Small intestine (tissue), 7 donors: ENCODE results near the gene SMIM38. TPM values are rescaled to one million over a fixed set of nuclear protein-coding genes. Genes with fewer than 3 reads are reported as not detected.

Experiments used
- DNase-seq, 2 donors: peaks; one replicate each; pipeline versions ENCODE4 v3.0.0 to v3.0.0-alpha.2; 2013
- FAIRE-seq: peaks from 2 replicates; lab custom pipeline; 2012; peaks lifted over from hg19 to GRCh38; lab: Jason Lieb, UNC
- H3K27ac ChIP-seq, 3 donors: one replicate each; pipeline ENCODE4 v1.5.1; 2013; ENCODE audit warnings: low read length in 2 of 3, mild to moderate bottlenecking in 2 of 3, control low read depth in 1 of 3, inconsistent platforms in 1 of 3, low read depth in 1 of 3, moderate library complexity in 1 of 3
- H3K27me3 ChIP-seq, 3 donors: one replicate each; pipeline ENCODE4 v1.6.1; 2013; ENCODE audit warnings: low read length in 3 of 3, inconsistent platforms in 1 of 3; ENCODE audit not compliant: control insufficient read depth in 3 of 3, insufficient read depth in 3 of 3
- H3K36me3 ChIP-seq, 3 donors: one replicate each; pipeline ENCODE4 v1.6.1; 2013; ENCODE audit warnings: low read length in 3 of 3, inconsistent platforms in 1 of 3, low read depth in 1 of 3, mild to moderate bottlenecking in 1 of 3, moderate library complexity in 1 of 3; ENCODE audit not compliant: control insufficient read depth in 3 of 3, insufficient read depth in 2 of 3
- H3K4me1 ChIP-seq, 3 donors: one replicate each; pipeline ENCODE4 v1.6.1; 2013; ENCODE audit warnings: low read length in 2 of 3, inconsistent platforms in 1 of 3, low read depth in 1 of 3, mild to moderate bottlenecking in 1 of 3, moderate library complexity in 1 of 3; ENCODE audit not compliant: control insufficient read depth in 3 of 3, insufficient read depth in 2 of 3
- H3K4me3 ChIP-seq, 3 donors: one replicate each; pipeline ENCODE4 v1.5.1; 2013; ENCODE audit warnings: low read length in 3 of 3, control low read depth in 1 of 3, inconsistent platforms in 1 of 3, low read depth in 1 of 3, mild to moderate bottlenecking in 1 of 3, moderate library complexity in 1 of 3
- H3K9me3 ChIP-seq, 2 donors: one replicate each; pipeline ENCODE4 v1.6.1; 2013; ENCODE audit warnings: low read depth in 1 of 2, low read length in 1 of 2; ENCODE audit not compliant: control insufficient read depth in 2 of 2, insufficient read depth in 1 of 2
- whole genome bisulfite sequencing, 3 donors: extraction: QIAGEN DNeasy Blood & Tissue Kit; methylation state at CpG; one replicate each; pipeline ENCODE4 v1.1.7; 2013; 5-methylcytosine and 5-hydroxymethylcytosine counted together
- polyA plus RNA-seq, 4 donors: library from polyadenylated mRNA; stranded (reverse) in 3 of 4; unstranded in 1 of 4; fragments of 200-250 nt in 3 of 4; fragments of 120-200 nt in 1 of 4; gene quantifications; one replicate each; pipeline versions ENCODE4 v1.2.1 to v1.2.3, GENCODE V29; 2013
- donor health status: healthy with polysubstance abuse.
- donor health status: control.
- donor health status: control.
- donor health status: Bipolar disorder and iron deficiency.
- donor health status: healthy.

Gene SMIM38
- polyA plus RNA-seq, 4 donors = 0.09 to 0.24 TPM; not detected in 2

DNA sequence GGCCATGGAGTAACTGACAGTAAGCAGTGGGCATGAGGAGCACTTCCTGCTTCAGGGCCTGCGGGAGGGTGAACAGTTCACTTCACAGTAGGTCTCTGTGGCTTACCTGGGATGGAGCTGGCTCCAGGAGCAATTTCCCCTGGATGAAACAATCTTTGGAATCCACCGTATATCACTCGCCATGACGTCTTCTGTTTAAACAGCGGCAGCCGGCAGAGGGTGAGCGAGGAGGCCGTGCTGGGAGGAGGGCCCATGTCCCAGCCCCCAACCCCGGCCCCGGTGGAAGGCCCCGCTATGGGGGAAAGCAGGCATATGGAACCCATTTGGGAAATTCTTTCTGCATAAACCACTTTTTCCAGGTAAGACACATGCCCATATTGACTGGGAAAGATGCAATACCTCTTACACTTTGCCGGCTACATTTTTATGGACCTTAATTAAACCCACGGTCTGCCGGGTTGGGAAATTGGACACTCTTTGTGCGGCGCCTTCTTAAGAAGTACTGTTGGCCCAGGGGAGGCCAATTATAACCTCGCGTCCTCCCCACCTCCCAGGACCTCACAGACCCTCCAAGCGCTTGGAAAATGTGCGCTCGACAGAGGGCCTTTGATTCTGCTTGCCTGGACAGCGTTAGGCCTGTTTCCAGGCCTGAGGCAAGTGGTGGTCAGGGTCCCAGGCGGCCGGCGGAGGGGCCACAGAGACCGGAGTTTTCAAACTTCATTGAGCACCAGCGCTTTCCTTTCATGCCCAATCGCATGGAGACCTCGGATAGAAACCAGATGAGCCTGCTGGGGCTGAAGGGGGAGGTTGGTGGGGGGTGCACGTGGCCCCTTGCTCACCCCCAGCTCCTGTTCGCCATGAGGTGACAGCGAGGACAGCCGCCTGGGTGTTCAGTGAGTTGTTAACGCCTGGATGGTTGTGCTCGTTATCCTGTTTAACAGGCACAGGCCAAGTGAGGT, 40.4 kb downstream of the SMIM38 start:
- H3K4me1 ChIP-seq = no peaks in the 10 kb centered on the region
- DNase-seq = peak in 1 of 2 donors; percentile 42
- no peaks in the 10 kb centered on the region for H3K9me3 ChIP-seq
- H3K36me3 ChIP-seq = no peaks in the 10 kb centered on the region
- FAIRE-seq = no peak
- no peak overlapping the region for H3K27ac ChIP-seq
- H3K4me3 ChIP-seq = no peak overlapping the region
- WGBS, 3 donors = 64 to 76% (median 76%) methylated on average over 35 of the region's 35 CpGs
- no peaks in the 10 kb centered on the region for H3K27me3 ChIP-seq

DNA sequence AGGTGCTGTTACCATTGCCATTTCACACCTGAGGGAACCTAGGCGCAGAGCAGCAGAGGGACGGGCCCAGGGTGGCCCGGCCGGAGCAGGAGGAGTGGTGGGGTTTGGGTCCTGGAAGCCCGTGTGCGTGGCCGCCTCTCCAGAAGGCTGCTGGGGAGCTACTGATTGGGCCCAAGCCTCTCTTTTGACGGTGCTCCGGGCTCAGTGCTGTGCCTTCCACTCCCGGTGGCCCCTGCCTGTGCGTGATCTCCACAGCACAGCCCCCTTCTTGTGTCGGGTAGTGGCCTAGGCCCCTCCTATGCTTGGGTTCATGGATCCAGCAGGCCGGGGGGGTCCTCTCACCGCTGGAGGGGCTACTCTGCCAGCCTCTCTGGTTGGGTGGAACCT, 41.0 kb downstream of the SMIM38 start:
- WGBS, 3 donors = 93 to 94% (median 93%) methylated on average over 11 to 14 of the region's 14 CpGs

DNA sequence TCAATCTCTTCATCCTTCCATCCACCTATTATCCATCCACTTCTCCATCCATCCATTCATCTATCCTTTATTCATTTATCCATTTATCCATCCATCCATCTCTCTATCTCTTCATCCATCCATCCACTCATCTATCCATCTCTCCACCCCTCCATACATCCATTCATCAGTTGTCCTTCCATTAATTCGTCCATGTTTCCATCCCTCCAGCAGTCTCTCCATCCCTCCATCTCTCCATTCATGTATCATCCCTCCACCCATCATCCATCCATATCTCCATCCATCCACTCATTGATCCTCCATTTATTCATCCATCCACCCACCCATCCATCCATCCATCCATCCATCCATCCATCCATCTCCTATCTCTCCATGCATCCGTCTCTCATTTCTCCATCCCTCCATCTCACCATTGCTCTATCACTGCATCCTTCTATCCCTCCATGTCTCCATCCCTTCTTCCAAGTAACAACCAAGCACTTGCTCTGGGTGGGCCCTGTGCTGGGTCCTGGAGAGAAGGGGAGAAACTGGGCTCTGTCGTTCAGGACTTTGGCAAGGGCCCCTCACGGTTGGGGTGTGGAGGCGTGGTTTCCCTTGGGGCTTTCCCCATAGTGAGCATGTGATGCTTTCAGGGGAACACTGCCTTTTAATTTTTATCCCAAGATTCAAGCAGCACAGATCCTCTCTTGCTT, 43.3 kb downstream of the SMIM38 start:
- Histone ChIP-seq H3K4me1 (peaks cover 0 to 6% (median 0%) of the 10 kb centered on the region in 3 donors), H3K9me3 (peaks cover 0 to 3% of the 10 kb centered on the region in 2 donors), H3K27me3 (no peaks in the 10 kb centered on the region), H3K27ac (no peak overlapping the region), H3K4me3 (no peak overlapping the region), H3K36me3 (no peaks in the 10 kb centered on the region)
- FAIRE-seq (no peak), DNase-seq (no peak)
- 64 to 69% (median 67%) methylated on average over 5 of the region's 5 CpGs for WGBS, 3 donors

More for the DNA sequence above, 41.0 kb downstream of the SMIM38 start:
- FAIRE-seq (no peak), DNase-seq (no peak)
- Histone ChIP-seq H3K27ac (no peak overlapping the region), H3K4me1 (no peaks in the 10 kb centered on the region), H3K4me3 (no peak overlapping the region), H3K27me3 (no peaks in the 10 kb centered on the region), H3K9me3 (no peaks in the 10 kb centered on the region), H3K36me3 (no peaks in the 10 kb centered on the region)

DNA sequence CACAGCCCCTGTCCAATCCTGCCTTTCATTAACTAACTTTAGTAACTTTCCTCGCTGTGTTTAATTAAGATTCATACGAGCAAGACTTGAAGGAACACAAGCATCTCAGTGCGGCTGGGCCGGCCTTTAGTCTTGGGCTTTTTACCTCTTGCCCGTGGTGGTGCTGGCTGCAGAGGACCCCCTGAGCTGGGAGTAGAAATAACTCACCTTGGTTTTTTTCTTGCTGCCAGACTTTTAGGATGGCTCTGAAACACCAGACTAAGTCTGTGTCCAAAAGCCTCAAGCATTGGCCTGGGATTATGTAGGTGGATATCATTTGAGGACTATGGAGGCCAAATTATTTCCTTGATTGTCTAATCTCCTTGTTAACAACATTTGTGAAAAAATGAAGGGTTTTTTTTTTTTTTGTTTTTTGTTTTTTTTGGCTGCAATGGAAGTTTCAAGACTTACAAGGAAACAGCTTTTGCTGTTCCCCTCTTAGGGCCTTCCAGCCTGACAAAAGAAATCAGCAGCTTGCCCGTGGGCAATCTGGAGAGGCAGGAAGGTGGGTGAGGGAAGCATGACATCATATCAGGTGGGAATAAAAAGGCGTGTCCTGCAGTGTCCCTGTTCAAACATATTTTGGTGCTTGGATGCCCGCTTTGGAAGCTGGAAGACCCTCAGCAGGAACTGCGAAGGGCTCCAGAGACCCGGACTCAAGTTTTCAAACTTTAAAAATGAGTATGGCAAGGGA, 44.0 kb downstream of the SMIM38 start:
- 80 to 82% (median 80%) methylated on average over 10 of the region's 10 CpGs for WGBS, 3 donors
- Histone ChIP-seq H3K27ac (no peak overlapping the region), H3K36me3 (no peaks in the 10 kb centered on the region), H3K27me3 (no peaks in the 10 kb centered on the region), H3K4me3 (no peak overlapping the region), H3K9me3 (peaks cover 0 to 3% of the 10 kb centered on the region in 2 donors), H3K4me1 (peaks cover 0 to 13% (median 0%) of the 10 kb centered on the region in 3 donors)
- FAIRE-seq (no peak), DNase-seq (no peak)

DNA sequence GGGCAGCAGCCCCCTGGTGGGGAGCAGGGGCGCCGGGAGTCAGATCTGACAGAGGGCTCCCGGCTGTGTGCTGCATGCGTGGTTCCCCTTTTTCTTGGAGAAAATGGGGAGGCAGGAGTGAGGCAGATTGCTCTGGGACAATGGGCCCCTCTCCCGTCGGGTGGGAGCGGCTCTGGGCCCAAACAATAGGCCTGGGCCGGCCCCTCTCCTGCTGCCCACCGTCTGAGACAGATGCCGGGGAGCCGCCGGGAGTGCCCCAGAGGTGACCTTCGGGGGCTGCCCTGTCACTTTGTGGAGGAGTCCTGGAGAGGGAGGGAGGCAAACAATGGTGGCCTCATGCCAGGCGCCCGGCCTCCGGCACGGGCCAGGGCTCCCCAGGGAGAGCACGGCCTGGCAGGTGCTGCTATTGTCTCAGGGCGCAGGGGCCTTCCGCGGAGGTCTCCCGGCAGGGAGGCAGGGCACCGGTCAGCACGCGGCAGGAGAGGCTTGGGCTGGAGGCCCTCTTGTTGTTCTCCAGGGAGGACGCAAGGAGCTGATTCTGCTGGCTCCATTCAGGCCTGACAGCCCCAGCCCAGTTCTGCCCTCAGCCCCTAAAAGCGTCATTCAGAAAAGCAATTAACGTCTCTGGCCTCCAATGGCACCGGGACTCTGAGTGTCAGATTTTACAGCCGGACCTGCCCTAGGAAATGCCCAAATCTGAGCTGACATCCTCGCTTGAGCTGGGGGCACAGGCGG, 44.8 kb downstream of the SMIM38 start:
- Histone ChIP-seq H3K4me1 (peaks cover 0 to 17% (median 0%) of the 10 kb centered on the region in 3 donors), H3K27ac (no peak overlapping the region), H3K36me3 (no peaks in the 10 kb centered on the region), H3K4me3 (no peak overlapping the region), H3K9me3 (peaks cover 0 to 3% of the 10 kb centered on the region in 2 donors), H3K27me3 (no peaks in the 10 kb centered on the region)
- WGBS, 3 donors = 56 to 59% (median 57%) methylated on average over 28 to 32 of the region's 32 CpGs
- DNase-seq (no peak), FAIRE-seq (no peak)

DNA sequence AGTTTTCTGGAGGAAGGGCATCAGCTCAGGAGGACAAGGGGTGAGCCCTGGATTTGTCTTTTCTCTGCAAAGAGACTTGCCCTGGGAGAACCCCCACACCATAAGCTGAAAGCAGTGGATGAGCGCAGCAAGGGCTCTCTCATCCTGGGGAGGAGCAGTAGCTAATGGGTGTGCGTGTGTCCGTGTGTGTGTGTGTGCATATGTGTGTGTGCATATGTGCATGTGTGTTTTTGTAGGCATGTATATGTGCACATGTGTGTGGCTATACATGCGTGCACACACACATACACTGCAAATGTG, 45.3 kb downstream of the SMIM38 start:
- H3K4me1 ChIP-seq = peaks cover 0 to 17% (median 0%) of the 10 kb centered on the region in 3 donors
- no peak overlapping the region for H3K4me3 ChIP-seq
- no peak overlapping the region for H3K27ac ChIP-seq
- DNase-seq (no peak), FAIRE-seq (no peak)
- H3K27me3 ChIP-seq = no peaks in the 10 kb centered on the region
- peaks cover 0 to 3% of the 10 kb centered on the region in 2 donors for H3K9me3 ChIP-seq
- WGBS, 3 donors = 89 to 96% (median 90%) methylated on average over 4 of the region's 4 CpGs
- no peaks in the 10 kb centered on the region for H3K36me3 ChIP-seq

DNA sequence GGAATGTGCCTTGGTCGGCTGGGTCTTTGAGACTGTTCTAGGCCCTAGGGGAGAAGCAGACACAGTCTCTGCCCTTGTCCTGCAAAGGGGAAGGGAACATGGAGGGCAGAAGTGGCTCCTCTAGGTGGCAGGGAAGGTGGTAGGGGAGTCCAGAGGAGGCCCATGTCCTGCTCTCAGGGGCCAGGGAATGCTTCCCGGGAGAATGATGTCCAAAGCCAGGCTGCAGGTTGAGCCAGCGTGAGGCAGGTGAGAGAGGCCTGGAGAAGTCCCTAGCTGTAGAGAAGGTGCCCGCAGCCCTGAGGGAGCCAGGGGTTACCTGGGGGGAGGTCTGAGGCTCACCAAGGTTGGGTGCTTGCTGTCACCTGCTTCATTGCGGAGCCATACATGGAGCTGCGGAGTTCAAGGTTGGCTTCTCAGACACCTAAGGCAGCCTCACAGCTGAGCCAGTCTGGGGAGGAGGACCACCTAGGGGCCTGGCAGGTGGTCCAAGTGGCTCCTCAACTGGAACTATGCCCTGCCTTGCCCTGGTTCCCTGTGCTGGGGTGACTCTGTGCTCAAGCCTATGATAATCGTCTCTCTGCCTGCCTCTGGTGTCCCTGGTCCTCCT, 46.1 kb downstream of the SMIM38 start:
- no peaks in the 10 kb centered on the region for H3K36me3 ChIP-seq
- H3K4me1 ChIP-seq = peaks cover 0 to 17% (median 0%) of the 10 kb centered on the region in 3 donors
- peaks cover 0 to 3% of the 10 kb centered on the region in 2 donors for H3K9me3 ChIP-seq
- H3K4me3 ChIP-seq = no peak overlapping the region
- H3K27me3 ChIP-seq = no peaks in the 10 kb centered on the region
- H3K27ac ChIP-seq = no peak overlapping the region
- 90 to 93% (median 92%) methylated on average over 7 of the region's 7 CpGs for WGBS, 3 donors
- DNase-seq (no peak), FAIRE-seq (no peak)
